Liver (tissue), 3 donors: Measurements from ENCODE around the gene GK.

Experiments used
- FOXA1 ChIP-seq: IDR thresholded peaks from 2 replicates; pipeline ENCODE4 v1.6.1; 2016; ENCODE audit warnings: antibody characterized with exemption
- TF ChIP-seq, protein P1 (sequence below): IDR thresholded peaks from 2 replicates; pipeline ENCODE4 v1.6.1; 2016; ENCODE audit warnings: antibody characterized with exemption
- TF ChIP-seq, protein P2 (sequence below): fragments of 150-350 bp; IDR thresholded peaks from 2 replicates; pipeline ENCODE4 v1.5.1; 2017; ENCODE audit warnings: improper control_type of control experiment, low read depth, low read length; ENCODE audit not compliant: missing input control
- donor health status: healthy.
- donor health status: healthy.

DNA sequence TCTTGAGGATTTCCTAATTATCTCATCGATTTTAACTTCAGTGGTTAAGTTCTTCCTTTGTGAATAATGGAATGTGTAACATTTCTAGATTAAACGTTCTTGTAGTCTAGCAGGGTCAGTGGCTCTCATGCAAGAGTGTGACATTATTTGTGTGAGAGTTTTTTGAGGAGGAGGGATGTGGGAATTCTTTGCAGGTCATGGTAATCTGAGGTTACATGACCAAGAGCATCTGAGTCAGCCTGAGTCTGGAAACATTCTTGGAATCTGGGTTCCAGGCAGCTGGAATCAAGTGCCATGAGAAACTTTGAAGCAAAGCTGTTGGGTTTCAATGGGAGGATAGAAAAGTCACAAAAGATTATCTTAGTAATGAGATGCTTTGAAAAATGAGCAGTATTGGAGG is 49.5 kb downstream of the GK start:
- TF ChIP-seq, protein P1, sequence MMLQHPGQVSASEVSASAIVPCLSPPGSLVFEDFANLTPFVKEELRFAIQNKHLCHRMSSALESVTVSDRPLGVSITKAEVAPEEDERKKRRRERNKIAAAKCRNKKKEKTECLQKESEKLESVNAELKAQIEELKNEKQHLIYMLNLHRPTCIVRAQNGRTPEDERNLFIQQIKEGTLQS = no peak
- TF ChIP-seq, protein P2, sequence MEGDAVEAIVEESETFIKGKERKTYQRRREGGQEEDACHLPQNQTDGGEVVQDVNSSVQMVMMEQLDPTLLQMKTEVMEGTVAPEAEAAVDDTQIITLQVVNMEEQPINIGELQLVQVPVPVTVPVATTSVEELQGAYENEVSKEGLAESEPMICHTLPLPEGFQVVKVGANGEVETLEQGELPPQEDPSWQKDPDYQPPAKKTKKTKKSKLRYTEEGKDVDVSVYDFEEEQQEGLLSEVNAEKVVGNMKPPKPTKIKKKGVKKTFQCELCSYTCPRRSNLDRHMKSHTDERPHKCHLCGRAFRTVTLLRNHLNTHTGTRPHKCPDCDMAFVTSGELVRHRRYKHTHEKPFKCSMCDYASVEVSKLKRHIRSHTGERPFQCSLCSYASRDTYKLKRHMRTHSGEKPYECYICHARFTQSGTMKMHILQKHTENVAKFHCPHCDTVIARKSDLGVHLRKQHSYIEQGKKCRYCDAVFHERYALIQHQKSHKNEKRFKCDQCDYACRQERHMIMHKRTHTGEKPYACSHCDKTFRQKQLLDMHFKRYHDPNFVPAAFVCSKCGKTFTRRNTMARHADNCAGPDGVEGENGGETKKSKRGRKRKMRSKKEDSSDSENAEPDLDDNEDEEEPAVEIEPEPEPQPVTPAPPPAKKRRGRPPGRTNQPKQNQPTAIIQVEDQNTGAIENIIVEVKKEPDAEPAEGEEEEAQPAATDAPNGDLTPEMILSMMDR = no peak
- no peak for TF ChIP-seq FOXA1
